Fibroblast of skin of left biceps (primary cell): Measurements from ENCODE around the gene NPHP3.
A peak's percentile ranks its signal among the peaks of the same experiment; 100 is the strongest.

Experiments used
- DNase-seq, 2 experiments: peaks; one replicate each; pipeline ENCODE4 v3.0.0-alpha.2; 2013; ENCODE audit warnings: low read depth in 2 of 2

Gene NPHP3

GRCh38 chr3:132690040-132690439 is 32.2 kb downstream of the NPHP3 start:
- DNase-seq = no peak

DNA sequence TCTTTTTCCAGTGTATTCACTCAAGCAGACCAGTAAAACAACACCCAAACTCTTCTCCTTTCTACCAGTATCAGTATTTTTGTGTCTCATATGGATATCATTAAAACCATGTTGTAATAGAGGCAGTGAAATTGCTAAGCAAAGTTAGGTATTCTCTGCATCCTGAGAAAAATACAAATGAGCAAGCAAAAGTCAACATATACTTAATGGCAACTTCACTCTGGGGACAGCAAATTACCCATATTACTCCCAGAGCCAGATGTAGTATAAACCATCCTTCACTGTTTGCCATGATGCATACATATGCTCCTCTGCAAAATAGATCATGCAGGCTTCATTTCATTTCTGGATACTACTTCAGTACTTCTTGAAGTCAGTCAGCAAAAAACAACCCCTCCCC is 40.0 kb downstream of the NPHP3 start:
- DNase-seq = peak in 1 of 2 experiments; percentile 10

DNA sequence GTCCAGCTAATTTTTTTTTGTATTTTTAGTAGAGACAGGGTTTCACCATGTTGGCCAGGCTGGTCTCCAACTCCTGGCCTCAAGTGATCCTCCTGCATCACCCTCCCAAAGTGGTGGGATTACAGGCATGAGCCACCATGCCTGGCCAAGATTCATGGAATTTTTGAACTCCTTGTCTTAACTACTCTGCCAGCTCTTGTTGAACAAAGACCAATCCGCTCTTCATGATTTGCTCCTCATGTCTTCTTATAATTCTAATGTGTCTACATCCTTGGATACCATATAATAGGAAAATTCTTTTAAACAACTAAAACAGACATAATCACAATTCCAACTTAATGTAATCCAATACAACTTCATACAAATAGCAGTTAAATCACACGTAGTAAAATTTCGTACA is 40.8 kb downstream of the NPHP3 start:
- DNase-seq = no peak

- no peak for DNase-seq
Measured at GRCh38 chr3:132679911-132680310, 42.3 kb downstream of the NPHP3 start.

DNA sequence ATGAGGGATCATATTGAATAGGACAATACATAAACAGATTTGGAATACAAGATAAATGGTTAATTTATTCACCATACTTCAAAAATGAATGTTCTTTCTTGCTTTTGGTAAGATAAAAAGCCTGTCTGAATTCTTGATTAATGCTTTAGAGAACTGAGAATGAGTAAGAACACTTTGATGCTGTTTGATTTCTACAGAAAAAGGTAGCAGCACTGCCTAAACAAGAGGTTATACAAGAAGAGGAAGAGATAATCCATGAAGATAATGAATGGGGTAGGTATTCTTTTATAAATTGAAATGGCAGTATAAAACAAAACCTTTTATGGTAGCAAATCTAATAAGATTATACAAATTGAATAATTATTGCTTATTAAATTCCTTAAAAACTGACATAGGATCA is 46.8 kb downstream of the NPHP3 start:
- no peak for DNase-seq

DNA sequence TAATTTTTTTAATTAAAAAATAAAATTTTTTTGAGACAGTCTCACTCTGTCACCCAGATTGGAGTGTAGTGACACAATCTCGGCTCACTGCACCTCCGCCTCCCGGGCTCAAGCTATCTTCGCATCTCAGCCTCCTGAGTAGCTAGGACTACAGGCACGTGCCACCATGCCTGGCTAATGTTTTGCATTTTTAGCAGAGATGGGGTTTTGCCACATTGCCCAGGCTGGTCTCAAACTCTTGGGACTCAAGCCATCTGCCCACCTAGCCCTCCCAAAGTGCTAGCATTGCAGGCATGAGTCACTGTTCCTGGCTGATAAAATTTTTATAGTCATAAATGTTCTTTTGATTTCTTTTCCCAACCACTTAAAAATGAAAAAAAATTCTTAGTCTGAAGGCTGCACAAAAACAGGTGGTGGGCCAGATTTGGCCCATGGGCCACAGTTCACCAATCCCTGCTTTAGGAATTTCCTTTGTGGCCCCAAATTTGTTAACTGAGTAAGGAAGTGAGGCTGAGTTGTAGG is 52.9 kb downstream of the NPHP3 start:
- no peak for DNase-seq

DNA sequence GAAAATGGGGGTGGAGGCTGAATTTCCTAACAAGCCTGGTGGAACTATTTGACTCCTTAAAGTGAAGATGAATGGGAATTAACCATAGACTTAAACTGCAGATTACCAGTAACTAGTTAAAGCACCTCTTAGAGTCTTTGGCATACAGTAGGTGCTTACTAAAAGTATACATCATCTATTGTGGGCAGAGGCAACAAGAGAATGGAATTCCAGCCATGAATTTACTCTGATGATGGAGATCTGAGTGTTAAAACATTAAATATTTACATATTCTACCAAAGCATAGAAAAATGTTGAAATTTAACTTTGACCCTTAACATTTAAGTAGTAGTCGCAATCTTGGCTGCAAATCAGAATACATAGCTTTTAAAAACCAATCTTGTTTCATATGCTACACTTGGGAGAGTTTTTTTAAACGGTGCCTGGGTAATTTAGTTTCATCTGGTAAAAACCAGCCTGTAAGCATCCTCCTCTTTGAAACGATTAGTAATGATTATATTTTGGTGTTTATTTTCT is 56.9 kb downstream of the NPHP3 start:
- DNase-seq = no peak

- no peak for DNase-seq
Measured at GRCh38 chr3:132662212-132662611, 60.0 kb downstream of the NPHP3 start.

DNA sequence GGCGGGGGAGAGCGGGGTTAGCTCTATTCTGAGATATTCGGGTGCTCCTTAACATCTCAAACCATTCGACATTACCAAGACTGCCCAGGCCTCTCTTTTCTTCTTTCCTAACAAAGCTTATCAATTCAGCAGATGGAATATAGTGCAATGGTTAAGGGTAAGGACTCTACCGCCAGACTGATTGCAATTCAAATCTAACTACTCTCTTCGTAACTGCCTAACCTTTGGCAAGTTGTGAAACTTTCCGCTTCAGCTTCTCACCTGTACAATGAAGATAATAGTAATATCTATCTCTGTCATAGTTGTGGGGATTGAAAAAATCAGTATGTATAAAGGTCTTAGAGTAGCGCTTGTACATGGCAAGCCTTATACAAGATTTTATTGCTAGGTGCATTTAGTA is 61.1 kb downstream of the NPHP3 start:
- no peak for DNase-seq

DNA sequence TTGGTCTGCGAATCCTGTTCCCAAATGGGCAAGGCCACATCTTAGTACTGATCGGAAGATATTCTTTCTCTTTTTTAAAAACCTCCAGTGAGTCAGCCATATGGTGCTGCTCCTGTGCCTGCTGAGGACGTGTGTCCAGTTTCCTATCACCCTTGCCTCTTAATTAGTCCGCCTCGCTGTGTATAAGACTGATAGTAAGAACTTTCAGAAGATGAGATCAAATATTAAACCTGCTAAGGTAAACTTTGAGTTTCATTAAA is 61.5 kb downstream of the NPHP3 start:
- DNase-seq = no peak

DNA sequence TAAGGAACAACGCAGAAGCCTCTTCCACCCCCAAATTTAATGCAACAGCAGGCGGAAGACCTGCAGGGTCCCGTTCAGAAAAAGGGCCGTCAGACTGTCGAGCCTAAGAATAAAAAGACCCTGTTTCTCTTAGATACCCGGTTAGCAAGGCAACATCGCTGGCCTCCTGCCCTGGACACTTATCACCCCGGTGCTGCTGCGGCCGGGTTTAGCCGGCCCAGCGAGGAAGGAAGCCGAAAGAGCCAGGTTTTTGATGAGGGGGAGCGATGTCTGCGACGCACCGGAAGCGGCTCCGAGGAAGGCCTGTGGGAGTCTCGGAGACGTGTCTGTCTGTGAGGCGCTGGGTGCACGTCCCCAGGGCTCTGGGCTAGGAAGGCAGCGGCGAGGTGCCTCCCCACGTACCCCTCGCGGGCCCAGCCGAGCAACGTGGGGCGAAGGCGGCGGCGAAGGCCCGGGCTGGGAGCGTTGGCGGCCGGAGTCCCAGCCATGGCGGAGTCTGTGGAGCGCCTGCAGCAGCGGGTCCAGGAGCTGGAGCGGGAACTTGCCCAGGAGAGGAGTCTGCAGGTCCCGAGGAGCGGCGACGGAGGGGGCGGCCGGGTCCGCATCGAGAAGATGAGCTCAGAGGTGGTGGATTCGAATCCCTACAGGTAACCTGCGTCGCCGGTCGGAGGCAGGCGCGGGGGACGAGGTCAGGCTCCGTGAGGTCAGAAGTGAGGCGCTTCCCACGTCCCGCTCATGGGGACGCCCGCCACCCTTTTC is 62.0 kb downstream of the NPHP3 start, which contains the start of gene UBA5:
Gene UBA5 (plus strand): TSS at position 278 of the 759 bp plus-strand sequence. CDS start 209 bp downstream, at position 487.
- DNase-seq = no peak

GRCh38 chr3:132659365-132660051 is 62.7 kb downstream of the NPHP3 start, which contains the start of gene ACAD11:
TSS of gene ACAD11 (minus strand) at chr3:132659809. CDS start at chr3:132659751, 58 bp downstream.
- no peak for DNase-seq

DNA sequence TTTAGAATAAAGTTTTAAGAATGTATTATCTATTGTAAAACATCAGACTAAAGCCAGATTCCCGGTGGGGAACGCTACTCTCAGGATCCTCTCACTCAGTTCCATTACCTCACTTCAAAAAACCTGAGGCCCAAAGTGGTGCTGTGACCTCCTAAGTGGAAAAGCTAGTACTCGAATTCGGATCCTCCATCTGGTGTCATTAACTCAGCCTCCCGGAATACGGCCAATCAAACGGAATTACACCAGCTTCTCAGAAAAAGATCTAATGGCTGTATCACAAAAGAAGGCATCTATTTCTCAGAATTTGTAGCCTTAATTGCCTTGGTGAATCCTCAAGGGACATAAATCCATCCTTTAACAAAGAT is 63.2 kb downstream of the NPHP3 start:
- DNase-seq = no peak

- DNase-seq = no peak
Measured at GRCh38 chr3:132657869-132658747, 64.1 kb downstream of the NPHP3 start.

DNA sequence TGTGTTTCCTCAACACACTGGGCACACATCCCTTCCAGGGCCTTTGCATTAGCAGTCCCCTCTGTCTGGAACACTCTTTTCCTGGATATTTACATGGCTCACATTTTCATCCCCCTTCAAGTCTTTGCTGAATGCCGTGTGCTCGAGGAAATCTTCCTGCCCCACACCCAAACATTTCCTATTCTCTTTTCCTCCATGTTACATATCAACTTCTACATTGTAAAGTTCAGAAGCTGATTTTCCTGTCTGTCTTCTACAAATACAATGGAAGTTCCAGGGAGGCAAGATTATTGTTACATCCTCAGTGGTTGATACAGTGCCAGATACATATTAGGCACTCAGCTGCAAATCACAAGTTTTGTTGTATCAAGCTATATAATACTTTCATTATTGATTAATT is 66.7 kb downstream of the NPHP3 start:
- DNase-seq = no peak

- DNase-seq = no peak
Measured at GRCh38 chr3:132654721-132655120, 67.5 kb downstream of the NPHP3 start.

DNA sequence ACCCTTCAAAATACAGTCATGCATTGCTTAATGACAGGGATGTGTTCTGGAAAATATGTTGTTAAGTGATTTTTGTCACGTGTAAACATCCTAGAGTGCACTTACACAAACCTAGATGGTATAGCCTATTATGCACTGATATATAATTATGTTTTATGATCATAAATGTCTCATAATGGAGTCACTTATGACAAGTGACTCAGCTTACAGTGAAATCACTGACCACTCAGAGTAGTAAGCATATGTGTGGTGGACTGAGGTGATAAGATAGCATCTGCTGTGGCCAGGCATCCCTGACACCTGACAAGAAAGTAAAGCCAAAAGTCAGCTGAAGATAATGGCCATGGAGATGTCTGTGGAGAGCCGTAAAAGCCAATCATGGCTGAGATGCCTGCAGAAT is 68.0 kb downstream of the NPHP3 start:
- no peak for DNase-seq

DNA sequence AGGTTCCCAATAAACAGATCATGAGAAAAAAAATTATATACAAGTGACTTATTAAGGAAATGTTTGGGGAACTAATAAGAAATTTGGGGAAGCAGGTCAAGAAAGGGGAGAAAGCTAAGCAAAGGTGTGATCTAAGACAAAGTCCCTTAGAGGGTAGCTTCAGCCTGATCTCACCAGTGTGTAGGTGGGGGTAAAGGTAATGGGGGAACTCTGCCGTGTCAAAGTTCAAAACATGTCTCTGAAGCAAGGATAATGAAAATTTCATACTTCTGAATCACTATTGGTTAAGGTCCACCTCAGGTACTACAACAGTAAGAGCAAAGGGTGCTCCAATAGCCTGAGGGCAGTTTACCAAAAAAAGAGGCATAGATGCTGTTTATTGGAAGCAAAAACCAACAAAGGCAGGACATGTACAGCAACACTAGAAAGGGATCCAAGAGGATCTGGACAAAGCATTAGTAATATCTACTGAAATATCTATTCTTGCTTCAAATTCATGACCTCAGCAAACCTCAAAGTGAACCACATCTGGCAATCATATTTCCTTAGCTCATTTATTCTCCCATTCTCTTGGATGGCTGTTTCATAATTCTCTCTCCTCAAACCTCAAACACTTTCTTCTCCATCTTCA is 69.5 kb downstream of the NPHP3 start:
- DNase-seq = no peak

DNA sequence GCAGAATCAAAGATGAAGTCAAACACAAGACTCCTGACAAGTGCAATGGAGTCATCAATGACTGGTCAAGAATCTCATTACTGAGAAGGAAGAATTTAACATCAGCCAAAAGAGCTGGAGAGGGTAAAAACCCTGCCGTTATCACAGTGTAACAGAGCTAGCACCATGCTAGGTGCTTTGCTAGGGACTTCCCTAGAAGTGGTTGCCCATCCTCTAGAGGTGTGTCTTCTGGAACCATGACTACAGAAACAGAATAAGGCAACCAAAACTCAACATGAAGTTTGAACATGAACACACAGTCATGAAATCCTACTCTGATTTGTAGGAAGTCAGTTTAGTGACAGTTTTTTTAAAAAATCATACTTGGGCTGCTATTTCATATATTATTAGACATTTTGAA is 72.1 kb downstream of the NPHP3 start:
- DNase-seq = no peak

- DNase-seq = no peak
Measured at GRCh38 chr3:132645058-132645457, 77.2 kb downstream of the NPHP3 start.

GRCh38 chr3:132643366-132643765 is 78.8 kb downstream of the NPHP3 start:
- DNase-seq = no peak

DNA sequence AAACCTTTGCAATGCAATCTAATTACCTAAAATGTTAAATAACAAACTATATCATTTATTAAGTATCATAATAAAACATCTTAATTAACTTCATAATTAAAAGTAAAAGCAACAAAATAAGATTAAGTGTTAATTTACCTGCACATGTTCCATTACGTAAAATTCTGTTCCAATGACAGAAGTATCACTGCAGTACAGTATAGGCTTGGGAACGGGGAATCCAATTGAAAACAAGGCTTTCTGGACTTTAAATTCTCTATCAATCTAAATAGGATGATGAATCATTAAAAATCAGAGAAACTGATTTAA is 79.7 kb downstream of the NPHP3 start:
- no peak for DNase-seq
